Jurkat, Clone E6-1 (cell line): ENCODE data around the gene TRMT5.

Experiments
- DNase-seq: peaks from one replicate; pipeline ENCODE4 v3.0.0-alpha.2; 2011; ENCODE audit warnings: low read depth, low spot score
- H3K4me3 ChIP-seq: 2 replicates; pipeline ENCODE4 v1.5.1; 2011; ENCODE audit warnings: mild to moderate bottlenecking, low read length, control low read depth, moderate library complexity

Gene TRMT5

DNA sequence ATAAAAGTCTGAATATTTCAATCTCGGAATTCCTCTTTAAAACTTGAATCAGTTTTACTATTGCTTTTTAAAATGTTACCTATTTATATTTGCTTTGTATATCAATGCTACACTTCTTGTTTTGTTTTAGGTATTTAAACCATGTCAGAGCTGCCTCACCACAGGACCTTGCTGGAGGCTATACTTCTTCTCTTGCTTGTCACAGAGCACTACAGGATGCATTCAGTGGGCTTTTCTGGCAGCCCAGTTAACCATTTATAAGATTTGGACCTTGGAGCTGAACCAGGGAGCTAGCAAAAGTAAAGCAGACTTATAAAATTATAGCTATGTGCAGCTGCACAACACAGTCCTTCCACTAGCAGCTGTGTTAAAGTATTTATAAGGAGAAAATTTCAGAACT lies 12.8 kb downstream of the TRMT5 start:
- no peak overlapping the region for H3K4me3 ChIP-seq
- no peak for DNase-seq

- no peak for DNase-seq
Measured at GRCh38 chr14:60965402-60965801, 15.5 kb downstream of the TRMT5 start.

GRCh38 chr14:60964904-60965303 lies 16.0 kb downstream of the TRMT5 start:
- no peak overlapping the region for H3K4me3 ChIP-seq
- no peak for DNase-seq

More at GRCh38 chr14:60965402-60965801, 15.5 kb downstream of the TRMT5 start:
- H3K4me3 ChIP-seq: no peak overlapping the region

DNA sequence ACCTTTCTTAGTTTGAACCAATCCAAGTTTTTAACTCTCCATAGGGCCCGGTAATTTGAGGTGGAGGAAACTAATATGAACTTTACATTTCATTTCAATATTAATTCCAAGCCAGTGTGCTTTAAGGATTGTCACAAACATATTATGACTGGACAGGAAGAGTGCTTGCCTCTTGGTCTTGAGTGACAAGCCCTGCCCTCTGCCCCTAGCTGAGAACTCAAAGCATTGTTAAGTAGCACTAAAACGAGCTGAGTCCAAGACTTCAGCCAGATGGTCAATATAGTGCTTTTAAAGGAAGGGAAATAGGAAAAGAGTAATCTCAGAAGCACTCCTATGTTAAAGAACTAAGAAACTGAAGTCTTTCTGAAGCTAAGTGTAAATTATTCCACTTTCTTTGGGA lies 17.1 kb downstream of the TRMT5 start:
- no peak overlapping the region for H3K4me3 ChIP-seq
- no peak for DNase-seq

DNA sequence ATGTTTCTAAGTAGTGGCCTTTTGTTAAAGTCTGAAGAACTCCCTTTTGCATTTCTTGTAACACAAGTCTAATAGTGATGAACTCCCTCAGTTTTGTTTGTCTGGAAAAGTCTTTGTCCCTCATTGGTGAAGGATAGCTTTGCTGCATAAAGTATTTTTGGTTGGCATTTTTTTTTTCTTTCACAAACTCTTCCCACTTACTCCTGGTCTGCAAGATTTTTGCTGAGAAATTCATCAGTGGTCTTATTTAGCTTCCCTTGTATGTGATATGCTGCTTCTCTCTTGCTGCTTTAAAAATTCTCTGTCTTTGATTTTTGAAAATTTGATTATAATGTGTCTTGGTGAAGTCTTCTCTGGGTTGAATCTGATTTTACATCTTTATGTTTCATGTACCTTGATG lies 22.7 kb downstream of the TRMT5 start:
- no peak overlapping the region for H3K4me3 ChIP-seq

GRCh38 chr14:60956632-60957031 lies 24.2 kb downstream of the TRMT5 start:
- no peak for DNase-seq
- H3K4me3 ChIP-seq: no peak overlapping the region

More for the DNA sequence above, 22.7 kb downstream of the TRMT5 start:
- DNase-seq: no peak

DNA sequence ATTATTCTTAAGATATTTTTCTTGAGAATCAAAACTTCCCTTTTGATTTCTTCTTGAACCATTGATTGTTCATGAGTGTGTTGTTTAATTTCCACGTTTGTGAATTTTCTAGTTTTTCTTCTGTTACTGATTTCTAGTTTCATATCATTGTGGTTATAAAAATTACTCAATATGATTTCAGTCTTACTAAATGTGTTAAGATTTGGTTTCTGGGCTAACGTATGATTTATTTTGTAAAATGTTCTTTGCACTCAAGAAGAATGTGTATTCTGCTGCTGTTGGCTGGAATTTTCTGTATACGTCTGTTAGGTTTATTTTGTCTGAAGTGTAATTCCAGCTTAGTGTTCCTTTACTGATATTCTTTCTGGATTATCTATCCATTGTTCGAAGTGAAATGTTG lies 24.7 kb downstream of the TRMT5 start:
- H3K4me3 ChIP-seq: no peak overlapping the region
- no peak for DNase-seq

DNA sequence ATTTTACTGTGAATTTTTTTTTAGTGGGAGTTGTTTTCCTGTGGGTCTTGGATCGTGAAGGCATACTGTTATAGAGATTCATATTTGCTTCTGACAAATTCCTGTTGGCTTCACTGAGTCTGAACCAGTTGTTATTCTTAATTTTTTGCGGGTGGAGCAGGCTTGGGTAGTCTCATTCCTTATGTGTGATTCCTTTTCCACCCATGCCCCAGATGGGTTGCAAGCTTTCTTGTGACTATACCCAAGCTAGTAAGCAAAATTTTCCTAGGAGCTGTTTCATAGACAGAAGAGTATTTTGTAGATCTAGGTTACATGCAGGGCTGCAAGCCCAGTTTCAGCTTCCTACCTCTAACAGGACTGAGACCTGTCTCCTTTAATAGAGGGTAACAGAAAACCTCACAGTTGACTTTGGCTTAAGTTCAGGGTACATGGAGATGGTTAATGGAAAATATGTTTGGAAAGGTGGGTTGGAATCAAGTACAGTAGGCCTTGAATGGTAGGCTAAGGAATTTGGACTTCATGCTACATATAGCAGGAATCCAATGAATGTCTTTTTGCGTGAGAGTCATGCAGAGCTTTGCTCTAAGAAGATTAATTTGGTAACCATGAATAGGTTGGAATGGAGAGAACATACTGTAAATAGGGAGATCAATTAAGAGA lies 29.0 kb downstream of the TRMT5 start:
- no peak overlapping the region for H3K4me3 ChIP-seq
- no peak for DNase-seq

- no peak for DNase-seq
- no peak overlapping the region for H3K4me3 ChIP-seq
Measured at GRCh38 chr14:60946773-60947172, 34.1 kb downstream of the TRMT5 start.

GRCh38 chr14:60945984-60946383 lies 34.9 kb downstream of the TRMT5 start:
- no peak overlapping the region for H3K4me3 ChIP-seq
- peak; percentile 17 for DNase-seq

- DNase-seq: no peak
- no peak overlapping the region for H3K4me3 ChIP-seq
Measured at GRCh38 chr14:60944204-60944603, 36.7 kb downstream of the TRMT5 start.

DNA sequence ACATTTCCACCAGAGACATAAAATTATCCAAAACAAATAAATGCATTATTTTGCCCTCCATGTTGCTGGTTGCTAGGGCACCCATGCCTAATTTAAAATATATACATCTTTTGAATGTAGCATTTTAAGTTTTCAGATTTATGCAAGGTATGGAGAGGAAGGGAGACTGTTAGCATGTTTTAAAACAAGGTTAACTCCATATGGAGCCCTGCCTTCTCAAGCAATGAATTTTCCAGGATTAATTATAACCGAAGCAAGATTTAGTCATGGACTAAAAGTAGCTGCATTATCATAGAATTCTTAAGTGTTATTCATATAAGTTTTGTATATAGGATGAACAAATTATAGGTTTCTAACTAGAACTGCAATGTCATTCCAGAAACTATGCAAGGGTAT lies 37.2 kb downstream of the TRMT5 start:
- no peak overlapping the region for H3K4me3 ChIP-seq
- no peak for DNase-seq

DNA sequence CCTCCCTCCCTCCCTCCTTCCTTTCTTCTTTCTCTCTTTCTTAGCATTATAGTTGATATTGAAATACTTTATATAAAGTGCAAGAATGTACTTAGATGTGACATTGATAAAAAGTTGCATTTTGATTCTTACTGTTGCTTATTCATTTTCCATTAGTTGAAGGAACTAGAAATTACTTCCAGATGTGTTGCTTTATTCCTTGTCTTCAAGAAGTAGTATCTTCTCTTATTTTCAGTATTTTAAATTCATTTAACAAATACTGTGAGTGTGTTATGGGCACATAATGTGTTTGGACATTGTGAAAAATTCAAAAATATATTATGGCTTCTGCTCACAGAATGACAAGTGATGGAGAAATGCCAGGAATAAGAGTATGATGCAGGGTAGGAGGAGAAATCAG lies 45.6 kb downstream of the TRMT5 start:
- no peak overlapping the region for H3K4me3 ChIP-seq
- DNase-seq: no peak

DNA sequence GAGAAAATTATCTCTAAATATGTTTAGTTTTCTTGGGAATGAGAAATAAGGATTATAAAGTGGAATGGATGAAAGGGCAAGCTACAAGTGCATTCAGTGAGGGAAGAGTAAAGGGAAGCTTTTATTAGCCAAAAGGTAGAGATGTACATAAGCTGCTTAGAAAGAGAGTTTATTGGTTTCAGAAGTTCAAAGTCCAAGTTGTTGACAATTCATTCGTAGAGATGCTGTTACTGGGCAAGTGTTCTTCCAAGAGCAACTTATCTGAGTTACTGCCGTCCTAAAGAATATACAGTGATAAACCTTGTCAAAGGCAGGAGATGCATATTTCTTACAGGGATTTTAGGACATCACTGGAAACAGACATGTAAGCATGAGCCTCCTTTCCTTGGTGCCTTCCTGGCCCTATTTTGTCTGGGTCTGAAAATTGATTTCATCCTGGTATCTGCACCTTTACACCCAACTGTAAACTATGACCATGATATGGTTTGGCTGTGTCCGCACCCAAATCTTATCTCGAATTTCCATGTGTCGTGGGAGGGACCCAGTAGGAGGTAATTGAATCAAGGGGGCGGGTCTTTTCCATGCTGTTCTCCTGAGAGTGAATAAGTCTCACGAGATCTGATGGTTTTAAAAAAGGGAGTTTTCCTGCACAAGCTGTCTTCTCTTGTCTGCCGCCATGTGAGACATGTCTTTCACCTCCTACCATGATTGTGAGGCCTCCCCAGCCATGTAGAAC lies 46.8 kb downstream of the TRMT5 start:
- H3K4me3 ChIP-seq: no peak overlapping the region
- DNase-seq: no peak

GRCh38 chr14:60931218-60931617 lies 49.7 kb downstream of the TRMT5 start:
- no peak overlapping the region for H3K4me3 ChIP-seq
- DNase-seq: no peak

- H3K4me3 ChIP-seq: no peak overlapping the region
- DNase-seq: peak; percentile 18
Measured at GRCh38 chr14:60926002-60926401, 54.9 kb downstream of the TRMT5 start.

DNA sequence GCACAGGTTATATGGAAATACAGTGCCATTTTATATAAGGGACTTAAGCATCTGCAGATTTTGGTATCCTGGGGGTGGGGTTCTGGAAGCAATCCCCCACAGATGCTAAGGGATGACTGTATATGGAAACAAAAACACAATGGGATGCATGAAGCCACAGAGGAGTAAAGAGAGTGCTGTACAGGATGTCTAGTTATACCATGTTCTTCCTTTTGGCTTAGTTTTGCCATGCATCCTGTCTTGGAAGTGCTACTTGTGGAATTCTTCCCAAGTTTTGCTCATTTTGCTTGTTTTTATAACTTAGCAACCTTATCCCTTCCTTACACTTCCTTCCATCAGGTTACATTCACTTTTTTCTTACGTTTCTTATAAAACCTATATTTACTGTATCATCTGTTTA lies 55.6 kb downstream of the TRMT5 start:
- H3K4me3 ChIP-seq: no peak overlapping the region
- DNase-seq: no peak

DNA sequence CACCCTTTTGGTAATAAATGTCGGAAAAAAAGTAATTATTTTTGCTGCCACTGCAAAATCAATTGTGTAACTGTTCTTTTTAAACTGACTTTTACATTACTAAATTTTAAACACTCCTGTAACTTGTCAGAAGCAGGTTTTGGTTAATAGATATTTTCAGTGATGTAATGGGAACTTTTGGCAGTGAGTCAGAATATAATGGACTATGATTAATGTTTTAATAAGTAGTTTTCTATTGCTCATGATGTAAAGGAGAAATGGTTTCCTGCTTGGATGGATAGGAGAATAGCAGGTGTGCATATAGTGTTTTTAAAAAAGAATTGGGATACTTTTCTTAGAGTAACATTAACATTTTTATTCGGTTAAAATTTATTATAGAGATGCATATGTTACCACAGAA lies 58.8 kb downstream of the TRMT5 start:
- DNase-seq: no peak
- no peak overlapping the region for H3K4me3 ChIP-seq
